NCI-H2107 treated with DMSO at 0.1 percent for 48 hours (cell line): Measurements from ENCODE around the gene RAB3IL1.

Experiments
- DNase-seq: peaks from one replicate; lab custom pipeline; 2025; ENCODE audit not compliant: unreplicated experiment; lab: John Stamatoyannopoulos, UW

RAB3IL1 gene

DNA sequence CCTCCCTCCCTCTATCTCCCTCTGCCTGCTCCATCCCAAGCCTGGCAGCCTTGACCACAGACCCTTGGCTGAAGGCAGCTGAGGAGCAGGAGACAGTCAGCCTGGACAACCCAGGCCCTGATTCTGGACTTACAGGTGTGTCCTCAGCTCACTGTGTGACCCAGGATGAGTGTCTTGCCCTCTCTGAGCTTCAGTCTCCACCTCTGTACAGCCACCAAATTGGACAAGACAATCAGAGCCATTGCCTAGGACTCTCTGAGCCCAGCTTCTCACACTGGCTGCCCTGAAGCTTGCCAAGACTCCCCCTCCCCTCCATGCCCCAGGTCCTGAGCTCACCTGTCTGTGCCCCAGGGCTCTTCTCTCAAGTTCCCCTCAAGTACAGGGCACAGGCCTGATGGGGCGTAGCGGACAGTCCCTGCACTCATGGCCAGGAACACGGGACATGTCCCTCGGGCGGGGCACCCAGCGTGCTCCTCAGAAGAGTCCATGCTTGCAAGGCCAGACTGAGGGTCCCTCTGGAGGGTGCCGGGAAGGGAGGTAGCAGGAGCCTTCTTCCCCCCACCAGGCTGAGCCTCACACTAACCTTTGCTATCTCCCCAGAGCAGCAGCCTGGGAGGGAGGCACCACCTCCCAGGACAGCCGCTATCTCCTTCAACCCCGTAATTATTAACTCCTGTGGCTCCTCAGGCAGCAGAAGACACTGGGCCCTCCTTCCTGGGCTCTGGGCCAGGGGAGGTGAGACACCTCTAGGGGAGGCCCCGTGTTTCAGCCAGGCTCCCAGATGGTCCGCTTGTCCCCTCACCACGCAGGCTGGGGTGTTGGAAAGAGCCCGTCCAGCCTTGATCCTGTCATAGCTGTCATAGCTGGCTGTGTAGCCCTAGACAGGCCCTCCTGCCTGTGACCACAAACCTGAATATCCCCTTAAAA, 2.6 kb upstream of the RAB3IL1 start:
- DNase-seq = no peak

DNA sequence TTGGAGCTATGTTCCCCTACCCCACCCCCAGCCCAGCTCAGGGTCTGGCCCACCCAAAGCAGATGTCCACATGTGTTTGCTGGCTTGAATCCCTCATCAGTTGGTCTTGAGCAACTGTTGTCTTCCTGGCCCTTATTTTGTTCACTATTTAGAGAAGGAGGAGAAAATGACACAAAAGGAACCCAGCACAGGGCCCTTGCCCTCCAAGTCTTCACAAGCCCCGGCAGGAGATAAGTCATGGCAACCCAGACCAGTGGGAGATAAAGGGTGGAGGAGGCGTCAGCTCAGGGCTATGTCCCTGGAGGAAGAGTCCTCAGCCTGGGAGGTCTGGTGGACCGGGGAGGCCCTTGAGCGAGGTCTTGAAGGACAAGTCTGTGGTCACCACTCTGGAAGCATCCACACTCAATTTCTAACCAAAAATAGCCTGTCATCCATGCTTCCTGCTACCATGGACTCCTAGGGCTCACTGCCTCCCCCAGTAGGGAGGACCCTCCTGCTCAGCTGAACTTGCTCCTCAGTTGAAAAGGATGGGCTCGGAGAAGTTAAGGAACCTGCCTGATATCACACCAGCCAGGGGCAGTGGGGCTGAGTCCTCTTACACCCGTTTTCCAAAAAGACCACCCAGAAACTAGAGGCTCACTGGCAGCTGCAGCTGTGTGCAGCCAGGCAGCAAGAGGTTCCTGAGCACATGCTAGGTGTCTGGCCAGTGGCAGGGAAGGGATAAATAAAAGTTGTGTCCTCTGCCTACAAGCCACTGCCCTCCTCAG, 1.8 kb upstream of the RAB3IL1 start:
- DNase-seq = no peak

DNA sequence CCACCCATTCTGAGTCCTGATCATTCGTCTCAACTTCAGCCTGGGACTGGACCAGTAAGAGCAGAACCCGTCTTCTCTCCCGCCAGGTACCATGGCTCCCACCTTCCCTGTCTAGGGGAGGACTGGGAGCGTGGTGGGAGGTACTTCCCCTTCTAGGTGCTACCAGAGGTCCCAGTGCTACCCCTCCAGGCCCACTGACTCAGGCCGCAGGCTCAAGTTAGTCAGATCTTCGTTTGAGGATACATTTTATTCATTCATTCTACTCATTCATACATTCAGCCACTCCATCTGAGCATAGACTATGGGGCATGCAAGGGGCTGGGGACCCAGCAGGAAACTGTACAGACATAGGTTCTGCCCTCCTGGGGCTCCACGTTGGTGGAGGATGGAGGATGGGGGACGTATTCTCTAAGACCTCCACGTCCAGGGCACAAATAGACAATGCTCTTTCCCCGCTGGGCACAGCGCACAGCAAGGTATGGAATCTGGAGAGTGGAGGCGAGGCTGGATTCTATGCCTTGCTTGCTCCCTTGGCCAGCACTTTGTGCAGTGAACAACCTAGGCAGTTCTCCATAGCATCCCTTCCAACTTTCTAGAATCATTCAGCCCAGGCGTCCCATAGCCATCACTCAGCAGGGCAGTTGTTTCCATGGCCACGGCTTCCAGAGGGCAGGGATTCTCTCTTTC, 1.0 kb upstream of the RAB3IL1 start:
- DNase-seq = no peak

DNA sequence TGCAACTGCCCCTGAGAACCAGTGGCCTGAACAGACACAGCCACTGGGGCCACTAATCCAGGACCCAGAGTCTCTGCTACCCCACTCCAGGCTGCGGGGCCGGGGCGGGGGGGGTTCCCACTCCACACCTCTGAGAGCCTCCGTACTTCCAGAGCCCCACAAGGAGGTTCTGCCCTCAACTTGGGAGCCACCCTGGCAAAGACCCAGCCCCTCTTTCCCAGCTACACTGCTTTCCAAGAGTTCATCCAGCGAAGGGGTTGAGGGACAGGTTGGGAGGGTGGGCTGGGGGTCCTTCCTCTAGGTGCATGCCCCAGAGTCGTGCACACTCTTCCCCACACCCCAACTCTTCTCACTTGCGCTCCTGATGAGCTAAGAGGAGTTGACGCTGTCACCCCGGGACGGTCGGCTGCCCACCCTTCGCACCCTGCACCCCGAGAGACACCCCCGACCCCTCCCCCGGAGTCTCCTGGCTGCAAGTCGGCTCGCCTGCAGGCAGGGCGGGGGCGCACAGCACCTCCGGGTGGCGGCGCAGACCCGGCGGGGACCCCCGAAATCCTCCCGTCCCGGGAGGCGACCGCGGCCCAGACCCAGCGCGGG, 531 bp downstream of the RAB3IL1 start:
- DNase-seq = no peak

DNA sequence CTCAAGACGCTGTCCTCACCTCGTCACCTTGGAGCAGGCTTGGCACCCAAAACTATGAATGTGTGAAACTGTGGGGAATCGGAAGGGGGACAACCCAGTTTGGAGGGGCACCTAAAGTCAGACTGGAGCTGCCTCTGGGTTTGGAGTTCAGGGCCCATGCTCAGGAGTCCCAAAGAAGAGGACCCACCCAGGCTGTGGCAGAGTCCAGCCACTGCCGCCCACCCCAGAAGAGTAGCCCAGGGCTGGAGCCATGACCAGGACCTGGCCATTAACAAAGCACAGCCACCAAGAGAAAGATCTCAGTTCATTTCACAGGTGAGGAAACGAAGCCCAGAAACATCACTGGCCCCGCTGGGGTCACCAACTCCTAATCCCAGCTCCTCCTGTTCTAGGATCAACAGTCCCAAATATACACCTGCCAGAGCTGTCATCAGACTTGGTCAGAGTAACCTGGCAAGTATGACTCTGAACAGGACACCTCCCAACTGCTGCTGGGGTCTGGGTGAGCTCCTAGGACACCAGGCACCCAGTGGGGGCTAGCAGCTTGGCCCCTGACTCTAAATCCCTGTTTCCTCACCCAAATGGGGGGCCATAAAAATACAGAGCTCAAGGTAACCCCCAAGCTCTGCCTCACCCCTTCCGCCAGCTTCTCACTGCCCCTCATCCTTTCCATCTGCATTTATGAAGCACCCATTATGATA, 2.7 kb downstream of the RAB3IL1 start:
- DNase-seq = no peak

DNA sequence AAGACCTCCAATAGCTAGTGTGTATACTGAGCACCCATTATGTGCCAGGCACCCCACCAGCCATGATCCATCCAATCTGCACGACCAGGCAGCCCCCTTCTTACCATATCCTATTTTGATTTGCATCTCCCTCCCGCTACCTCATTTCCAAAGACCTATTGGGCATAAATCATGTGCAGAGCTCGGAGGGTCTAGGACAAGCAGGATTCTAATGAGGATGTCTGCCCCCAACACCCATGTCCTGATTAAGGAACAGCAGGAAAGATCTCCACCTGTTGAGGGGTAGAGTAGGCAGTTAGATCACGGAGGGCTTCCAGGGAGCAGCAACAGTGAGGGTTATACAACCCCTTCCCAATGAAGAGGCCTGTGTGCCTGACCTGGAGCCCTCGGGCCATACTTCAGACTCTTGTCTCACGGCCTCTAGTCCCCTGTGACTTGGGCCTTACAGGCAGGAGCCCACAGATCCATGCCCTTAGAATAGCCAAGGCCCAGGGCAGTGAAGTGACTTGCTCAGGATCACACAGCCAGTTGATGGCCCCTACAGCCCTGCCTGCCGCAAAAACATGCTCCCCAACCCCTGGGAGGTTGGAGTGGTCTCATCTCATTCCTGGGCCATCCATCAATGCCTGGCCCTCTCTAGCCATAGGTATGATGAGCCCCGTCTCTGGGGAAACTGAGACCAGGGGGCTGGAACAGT, 3.5 kb downstream of the RAB3IL1 start:
- no peak for DNase-seq

DNA sequence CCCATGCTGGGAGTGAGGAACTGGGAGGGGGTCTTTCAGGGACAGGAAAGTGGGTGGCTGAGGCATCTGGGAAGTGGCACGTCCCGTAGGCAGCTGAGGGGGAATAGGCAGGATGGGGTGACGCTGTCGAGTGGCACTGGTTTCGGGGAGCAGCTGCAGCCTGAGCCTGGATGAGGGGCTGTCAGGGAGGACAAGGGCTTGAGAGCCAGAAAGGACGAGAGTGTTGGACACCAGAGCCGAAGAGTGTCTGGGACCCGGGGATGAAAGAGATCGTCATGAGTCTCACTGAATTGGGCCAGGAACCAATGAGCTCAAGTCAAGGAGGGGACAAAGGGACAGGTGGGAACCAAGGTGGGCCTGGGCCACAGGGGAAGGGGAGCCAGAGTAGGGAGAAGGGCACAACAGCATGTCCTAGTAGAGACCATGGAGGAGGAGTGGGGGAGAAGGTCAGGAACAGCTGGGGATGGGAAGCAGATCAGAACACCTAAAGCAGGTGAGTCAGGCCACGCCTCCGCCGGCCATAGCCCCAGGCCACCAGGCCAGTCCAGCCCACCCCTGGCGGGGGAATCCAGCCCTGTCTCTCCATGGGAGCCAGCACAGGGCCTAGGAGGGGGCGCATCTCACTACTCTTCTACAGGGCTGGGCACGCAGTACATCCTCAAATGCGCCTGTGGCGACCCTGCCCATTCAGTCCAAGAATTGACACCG, 4.2 kb downstream of the RAB3IL1 start:
- no peak for DNase-seq

DNA sequence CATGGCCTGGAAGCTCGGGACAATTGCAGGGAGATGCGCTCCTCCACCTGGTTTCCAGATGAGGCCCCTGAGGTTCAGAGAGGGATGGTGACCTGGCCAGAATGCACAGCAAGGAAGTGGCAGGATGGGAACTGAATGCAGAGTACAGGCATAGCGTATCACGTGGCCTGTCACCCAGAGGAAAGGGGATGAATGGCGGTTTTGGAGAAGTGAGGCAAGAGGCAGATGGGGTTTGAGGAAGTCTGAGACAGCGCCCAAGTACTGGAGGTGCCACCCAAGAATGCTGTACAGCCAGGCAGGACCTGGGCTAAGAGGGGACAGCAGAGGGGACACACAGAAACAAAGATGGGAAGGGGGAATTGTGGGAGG, 4.9 kb downstream of the RAB3IL1 start:
- no peak for DNase-seq

DNA sequence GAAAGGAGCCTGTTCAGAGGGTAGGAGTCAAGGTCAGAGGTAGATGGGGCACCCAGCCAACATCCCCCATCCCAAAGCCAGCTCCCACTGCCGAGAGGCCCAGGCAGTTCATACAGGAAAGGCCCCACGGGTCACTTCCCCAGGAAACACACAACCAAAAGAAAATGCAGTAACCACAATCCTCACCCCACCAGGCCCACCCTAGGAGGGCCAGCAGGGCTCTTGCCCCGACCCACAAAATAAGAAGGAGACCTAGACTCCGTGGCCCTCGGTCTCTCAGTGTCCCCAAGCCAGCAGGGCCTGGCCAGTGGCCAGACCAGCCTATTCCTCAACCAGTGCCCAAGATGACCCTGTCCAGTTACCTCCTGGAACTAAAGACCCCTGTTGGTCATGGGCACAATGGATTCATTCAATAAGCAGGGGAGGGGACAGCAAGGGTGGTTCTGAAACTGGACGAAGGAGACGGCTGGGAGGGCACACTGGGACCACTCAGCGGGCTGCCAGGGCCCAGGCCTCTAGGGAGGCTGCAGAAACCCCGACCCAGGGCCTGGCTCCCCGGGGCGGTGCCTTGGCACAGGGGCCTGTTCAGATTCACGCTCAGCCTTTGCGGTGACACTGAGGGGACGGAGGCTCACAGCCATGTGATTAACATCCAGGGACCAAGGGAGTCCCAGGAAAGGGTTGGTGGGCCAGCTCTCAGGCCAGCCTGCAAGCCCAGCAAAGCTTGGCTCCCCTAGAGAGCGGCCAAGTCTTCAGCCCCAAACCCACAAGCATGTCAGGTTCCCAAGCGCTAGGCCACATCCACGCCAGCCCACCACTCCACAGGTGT, 5.5 kb downstream of the RAB3IL1 start:
- no peak for DNase-seq

DNA sequence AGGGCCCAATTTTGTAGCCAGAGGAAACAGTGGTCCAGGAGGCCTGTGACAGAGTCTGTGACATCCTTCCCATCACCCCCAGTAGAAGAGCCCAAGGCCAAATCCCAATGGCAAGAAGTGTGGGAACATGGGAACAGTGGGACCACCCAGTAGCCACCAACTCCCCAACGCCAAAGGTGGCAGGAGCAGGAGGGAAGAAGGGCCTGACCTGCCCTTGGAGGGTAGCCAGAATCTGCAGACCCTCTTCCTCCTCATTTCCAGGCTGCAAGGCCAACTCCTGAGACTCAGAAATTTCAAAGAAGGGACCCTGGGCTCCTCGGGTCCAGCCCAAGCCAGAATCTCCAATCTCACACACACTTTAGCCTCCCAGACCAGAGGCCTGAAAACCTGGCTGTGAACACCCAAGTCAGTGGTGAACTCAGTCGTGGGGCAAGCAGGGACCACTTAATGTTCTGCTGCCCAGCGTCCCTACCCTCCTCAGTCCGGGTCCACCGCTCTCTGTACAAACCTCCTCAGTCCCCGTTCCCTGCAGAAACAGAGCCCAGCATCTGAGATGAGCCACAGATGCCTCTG, 6.2 kb downstream of the RAB3IL1 start:
- DNase-seq = no peak

DNA sequence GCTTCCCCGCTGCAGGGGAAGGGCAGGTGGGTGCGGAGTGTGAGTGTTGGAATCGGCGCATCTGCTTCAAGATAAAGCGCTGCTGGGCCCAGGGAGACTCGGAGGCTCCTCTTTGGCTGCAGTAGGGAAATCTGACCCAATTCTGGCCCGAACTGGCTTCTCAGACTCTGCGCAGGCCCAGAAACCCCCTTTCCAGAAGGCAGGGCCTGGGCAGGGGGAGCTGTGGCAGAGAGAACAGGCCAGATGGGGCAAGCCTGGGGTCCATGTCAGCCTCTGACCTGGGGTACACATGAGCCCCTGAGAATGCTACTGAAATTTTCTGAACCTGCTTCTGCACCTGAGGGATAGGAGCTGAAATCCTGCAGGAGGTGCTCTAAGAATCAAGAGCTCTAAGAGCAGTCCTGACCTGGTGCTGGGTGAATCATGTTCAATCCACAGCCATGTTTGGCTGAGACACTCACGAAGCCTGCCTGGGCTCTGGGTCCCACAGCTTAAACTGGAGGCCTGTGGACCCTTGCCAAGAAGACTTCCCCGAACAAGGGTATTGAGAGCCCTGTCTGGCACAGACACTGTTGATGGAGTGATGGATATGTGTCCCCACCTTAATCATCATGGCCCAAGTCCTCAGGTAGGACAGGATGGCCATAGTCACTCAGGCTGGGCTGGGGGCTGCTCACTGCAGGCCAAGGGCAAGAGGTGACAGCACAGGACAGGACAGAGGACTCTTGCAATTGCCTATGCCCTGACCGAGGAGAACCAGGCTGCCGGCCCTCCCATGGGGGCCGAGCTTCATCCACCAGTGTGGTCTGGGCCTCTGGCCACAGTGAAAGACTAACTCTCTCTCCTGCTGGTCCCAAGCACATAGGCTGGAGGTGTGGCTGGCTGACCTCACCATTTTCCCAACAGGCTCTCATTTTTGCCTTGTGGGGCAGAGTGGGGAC, 6.9 kb downstream of the RAB3IL1 start:
- no peak for DNase-seq

DNA sequence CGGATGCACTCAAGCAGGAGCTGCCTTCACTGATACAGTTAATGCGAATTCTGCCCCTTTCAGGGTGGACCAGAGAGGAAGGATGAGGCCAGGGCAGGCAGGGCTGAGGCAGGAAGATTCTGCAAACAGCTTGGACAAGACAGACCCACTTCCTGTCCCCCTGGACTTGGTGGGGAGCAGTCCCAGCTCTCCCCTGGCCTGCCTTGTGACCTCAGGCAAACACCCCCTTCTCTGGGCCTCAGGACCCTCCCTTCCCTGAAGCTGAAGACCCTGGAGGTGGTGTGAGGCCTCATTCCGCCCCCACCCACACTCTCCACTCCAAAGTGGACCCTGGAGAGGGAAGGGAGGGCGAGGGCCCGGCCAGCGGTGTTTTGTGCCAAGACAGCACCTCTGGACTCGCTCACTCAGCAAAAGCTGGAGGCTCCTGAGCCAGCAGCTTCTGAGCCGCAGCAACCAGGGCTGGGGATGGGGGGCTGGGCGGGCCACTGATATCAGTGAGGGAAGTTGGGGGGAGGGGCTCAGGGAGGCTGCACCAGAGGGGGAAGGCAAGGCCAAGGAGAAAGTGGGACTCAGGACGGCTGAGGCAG, 8.5 kb downstream of the RAB3IL1 start:
- no peak for DNase-seq

DNA sequence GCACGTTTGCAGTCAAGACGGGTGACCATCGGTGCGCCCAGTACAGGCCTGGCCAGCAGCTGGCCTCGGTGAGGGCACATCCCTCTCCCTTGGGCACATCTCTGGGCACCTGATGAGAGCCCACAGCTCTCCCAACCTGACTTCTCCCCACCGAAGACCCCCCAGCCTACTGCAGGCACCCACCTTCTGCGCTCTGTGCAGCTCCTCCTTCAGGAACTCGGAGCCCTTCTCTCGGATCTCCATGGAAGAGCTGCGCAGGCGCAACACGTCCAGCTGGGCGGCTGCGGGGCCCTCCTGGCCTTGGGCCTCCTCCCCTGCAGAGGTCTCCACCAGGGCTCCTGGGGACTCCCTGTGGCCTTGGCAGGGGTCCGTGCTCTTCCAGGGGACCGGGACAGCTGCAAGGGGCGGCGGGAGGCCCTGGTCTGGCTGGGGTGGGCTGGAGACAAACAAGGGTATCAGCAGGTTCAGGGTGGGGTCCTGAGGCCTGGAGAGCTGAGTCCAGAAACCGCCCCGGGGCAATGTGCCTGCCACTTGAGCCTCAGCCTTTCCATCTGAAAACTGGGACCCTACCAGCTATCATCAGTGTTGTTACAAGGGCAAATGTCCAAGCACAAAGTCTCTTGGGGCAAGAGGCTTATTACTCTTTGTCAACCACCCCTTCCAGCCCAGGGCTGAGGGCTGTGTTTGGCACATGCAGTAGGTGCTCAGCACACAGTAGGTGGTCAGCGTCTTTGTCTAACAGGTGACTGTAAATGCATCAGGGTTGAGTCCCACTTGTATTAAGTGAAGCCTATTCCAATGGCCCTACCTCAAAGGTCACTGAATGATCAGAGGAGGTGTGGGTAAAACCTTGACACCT, 9.3 kb downstream of the RAB3IL1 start:
- no peak for DNase-seq

DNA sequence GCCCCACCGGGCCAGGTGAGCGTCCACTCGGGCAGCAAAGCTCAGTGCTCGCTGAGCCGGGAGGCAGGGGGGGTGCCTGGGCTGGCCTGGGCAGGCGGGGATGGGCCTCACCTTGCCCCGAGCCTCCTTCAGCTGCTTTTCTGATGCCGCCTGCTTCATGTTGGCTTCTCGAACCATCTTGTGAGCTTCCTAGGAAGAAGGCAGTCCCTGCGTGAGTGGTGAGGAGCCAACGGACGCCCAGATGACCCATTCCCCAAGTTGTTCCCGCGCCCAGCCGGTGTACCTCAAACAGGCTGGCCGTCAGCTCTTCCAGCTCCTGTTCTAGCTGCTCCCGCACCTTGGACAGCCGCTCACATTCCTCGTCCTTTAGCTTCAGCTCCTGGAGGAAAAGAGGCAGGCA, 10.1 kb downstream of the RAB3IL1 start:
- no peak for DNase-seq

DNA sequence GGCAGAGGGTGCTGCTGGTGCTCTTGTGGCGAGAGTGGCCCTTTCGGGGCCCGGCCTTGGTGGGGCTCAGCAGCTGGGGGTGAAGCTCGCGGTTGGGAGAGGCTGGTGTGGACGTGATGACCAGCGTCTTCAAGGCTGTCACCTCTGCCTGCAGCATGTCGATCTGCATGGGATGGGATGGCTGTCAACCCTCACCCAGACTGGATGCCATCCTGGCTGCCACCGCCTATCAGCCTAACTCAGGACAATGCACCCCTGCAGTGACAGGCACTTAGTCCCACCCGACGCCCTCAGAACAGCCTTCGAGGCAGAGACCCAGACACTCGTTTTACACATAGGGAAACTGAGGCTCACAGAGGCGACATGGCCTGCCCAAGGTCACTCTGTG, 10.8 kb downstream of the RAB3IL1 start:
- no peak for DNase-seq
